Kasumi-1 (cell line): ENCODE results near the gene TCF7L2.
"Not testable (repeated sequence)": the region's sequence is repeated elsewhere in the genome, so short reads cannot be mapped to it uniquely, and the experiment has no call there.

Source experiments
- DNase-seq, 2 experiments: peaks; one replicate each; lab custom pipeline; 2025; lab: John Stamatoyannopoulos, UW

The TCF7L2 gene

DNA sequence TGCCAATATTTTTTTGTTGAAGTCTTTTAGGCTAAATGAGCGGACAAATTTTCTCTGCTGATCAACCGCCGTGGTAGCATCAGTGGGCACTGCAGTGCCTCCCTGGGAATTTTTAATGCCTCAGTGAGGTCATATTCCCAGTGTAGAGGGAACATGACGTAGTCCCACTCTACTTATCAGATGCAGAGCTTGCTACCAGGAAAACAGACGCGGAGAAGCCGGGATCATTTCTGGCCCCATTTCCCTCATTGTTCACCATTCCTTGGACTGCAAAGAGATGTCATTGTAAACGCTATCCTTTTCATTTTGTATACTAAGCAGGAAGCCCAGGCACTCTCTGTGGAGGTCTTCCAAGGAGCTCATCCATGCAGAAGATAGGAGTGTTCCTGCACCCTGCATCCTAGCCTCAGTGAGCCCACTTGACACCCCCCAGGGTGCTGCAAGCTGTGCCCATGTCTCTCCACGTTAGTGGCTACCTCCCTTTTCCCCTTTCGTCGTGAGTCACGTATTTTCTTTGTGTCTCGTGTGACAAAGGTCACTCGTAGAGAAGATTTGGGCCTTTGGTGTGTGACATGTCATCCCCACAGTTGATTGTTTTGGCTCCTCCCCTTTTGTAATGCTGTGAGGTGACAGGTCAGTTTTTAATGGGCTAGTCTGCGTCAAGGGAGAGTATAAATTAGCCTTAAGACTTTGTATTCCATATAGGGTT is 145.5 kb downstream of the TCF7L2 start:
- DNase-seq: no peak

- DNase-seq: no peak
Measured at GRCh38 chr10:113096128-113096996, 146.3 kb downstream of the TCF7L2 start.

DNA sequence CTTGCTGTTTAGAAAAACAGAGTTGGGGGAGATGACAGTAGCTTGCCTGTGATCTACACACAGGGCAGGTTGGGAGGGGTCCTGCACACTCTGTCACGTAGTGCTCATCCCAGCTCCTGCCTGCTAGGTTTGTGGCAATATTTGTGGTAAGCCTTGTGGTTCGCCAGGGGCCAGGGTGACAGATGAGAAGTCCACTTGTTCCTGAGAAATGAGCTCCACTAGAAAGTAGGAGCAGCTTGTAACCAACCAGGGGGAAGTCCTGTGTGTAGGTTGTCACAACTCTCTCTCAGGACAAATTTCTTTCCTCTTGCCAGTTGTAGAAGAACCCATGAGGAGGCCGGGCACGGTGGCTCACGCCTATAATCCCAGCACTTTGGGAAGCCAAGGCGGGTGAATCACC is 147.0 kb downstream of the TCF7L2 start:
- peak in 1 of 2 experiments; percentile 9 for DNase-seq

DNA sequence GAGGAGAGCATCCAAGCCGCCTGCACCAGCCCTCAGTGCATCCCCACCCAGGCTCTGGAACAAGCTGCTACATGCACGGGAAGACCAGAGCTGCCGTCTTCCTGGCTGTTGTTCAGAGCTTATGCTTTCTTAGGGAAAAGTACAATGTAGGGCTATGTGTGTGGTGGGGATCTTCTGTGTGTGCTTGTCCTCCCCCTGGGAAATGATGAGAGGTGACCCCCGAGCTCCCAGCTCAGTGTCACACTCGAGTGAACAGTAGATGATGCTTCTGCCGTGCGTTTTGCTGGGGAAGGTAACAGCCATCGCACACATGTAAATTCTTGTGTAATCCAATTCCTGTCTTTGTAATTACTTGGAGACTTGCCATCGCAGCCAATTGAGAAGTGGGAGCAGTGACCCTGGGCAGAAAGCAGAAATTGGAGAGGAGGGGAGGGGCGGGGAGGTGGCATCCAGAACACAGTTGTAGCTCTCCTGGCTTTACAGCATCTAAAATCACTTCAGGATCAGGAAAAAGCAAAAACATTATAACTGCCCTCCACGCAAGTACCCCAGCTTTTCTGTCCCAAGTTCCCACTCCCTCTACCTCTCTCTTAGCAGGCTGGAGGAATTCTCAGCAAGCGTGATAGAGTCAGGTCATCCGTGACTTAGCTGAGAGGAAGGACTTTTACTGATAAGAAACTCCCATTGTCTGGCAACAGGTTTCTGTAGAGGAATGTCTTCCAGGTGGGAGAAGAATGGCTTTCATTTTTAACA is 149.6 kb downstream of the TCF7L2 start:
- peak; percentile 34 to 42 for DNase-seq

- DNase-seq: no peak
Measured at GRCh38 chr10:113100281-113100680, 150.2 kb downstream of the TCF7L2 start.

DNA sequence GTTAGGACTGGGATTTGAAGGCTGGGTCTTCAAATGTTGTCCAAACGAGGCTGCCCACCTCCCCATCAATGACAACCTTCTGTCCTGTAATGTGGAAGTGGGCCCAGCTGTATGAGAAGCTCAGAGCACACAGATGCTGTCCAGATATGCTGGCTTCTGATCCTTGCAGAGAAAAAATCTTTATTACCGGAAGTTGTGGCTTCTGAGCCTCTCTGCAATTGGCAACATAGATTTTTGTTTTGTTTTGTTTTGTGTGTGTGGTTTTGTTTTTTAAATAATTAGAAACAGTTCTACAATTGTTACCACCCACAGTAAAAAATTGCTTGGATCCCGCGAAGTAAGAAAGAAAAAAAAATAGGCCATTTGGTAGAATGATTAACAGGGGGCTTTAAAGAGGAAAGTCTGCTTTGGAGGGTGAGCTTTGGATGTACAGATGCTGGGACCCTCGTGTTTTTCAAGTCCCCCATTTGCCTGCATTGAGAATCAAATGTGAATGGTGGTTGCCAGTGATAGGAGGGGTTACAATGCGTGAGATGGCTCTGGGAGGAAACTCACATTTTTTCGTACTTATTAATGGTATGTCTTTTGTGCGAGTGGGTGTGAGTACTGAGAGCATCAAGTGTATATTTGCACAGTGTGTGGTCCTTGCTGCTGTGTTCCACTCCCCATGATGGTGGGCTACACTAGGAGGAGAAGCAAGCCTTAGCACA is 153.2 kb downstream of the TCF7L2 start:
- DNase-seq: peak; percentile 14 to 39

DNA sequence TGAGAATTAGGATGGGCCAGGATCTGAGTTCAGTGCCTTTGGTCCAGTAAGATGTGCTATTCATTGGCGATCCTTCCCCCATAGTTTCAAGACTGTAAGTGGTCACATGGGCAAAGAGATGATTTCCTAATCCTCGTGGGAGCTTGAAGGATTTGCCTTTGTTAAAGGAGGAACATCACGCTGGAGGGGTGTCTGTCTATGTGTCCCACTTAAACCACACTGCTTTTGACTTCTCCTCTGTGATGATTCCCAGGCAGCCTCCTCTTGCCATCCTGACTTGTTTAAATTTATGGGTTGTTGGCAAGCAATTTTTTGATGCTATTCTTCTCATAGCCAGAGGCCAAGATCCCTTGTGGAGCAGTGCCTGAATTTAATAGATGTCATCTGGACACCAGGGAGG is 154.0 kb downstream of the TCF7L2 start:
- DNase-seq: peak in 1 of 2 experiments; percentile 6

GRCh38 chr10:113108194-113108835 is 158.3 kb downstream of the TCF7L2 start:
- DNase-seq: peak; percentile 18 to 20

DNA sequence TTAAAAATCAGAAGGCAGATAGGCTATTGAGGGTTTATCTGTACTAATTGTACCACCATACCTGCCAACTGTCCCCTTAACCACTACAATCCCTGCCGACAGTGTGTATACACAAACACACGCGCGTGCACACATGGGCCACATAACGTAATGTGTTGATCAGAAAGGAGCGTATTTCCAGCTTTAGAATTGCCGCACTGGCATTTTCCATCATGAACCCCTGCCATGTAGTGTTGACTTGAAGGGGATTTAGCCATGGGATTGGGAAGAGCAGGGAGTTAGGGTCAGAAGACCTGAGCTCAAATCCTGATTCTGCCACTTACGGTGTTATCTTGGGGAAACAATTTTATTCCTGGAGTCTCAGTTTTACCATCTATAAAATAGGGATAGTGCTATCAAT is 158.9 kb downstream of the TCF7L2 start:
- no peak for DNase-seq

- DNase-seq: not testable (repeated sequence)
Measured at GRCh38 chr10:113109482-113109881, 159.4 kb downstream of the TCF7L2 start.

- DNase-seq: no peak
Measured at GRCh38 chr10:113111260-113111659, 161.2 kb downstream of the TCF7L2 start.

GRCh38 chr10:113111900-113112853 is 162.1 kb downstream of the TCF7L2 start:
- DNase-seq: no peak

DNA sequence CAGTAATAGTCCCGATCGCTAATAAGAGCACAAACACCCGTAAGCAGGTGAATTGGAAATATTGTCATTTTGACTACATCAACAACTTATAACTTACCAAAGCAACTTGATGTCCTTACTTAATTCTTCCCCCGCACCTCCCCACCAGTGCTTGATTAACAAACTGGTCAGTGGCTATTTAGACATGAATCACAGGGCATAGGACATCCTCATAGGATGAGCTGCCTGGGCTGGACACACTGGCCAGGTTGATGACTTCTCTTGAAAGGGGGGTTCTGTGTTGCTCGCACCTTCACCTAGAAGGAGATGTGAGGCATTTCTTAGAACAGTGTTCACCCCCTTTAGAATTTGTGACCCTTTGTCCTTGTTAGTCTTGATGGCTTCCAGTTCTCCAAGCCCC is 163.2 kb downstream of the TCF7L2 start:
- no peak for DNase-seq

GRCh38 chr10:113113918-113114317 is 163.9 kb downstream of the TCF7L2 start:
- DNase-seq: no peak

DNA sequence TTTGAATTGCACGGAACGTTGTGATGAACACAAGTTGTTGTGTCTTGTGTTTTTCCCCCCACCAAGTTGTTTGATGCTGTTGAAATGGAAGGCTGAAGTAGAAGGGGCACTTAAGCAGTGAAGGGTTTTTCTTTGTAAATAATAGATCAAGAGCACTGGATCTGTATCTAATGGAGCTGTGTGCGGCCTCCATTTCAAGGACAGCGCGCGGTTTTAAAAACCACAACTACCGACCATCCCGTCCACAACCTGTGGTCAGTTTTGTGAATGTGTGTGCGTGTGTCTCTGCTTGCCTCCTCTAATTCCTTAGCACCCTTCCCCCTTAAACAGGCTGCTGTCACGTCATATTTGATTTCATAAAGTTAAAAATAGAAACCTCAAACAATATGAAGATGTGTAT is 165.5 kb downstream of the TCF7L2 start:
- no peak for DNase-seq

DNA sequence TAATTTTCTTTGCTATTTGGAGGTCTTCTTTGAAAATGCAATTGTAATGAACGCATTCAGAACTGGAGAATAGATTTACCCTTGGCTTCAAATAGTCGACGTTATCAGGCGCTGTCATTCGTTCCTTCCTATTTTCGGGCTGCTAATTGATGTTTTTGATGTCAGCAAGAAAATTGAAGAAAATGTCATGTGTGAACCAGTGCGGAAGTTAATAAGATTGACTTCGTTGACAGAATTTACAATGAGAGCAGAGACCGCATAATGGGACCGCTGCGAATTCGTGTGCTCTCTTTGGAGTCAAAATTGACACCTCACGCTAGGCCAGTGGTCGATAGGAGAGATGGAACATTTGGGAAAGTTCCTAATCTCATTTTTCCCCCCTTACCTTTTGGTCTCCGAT is 168.8 kb downstream of the TCF7L2 start:
- DNase-seq: no peak

- DNase-seq: no peak
Measured at GRCh38 chr10:113119801-113120200, 169.8 kb downstream of the TCF7L2 start.

DNA sequence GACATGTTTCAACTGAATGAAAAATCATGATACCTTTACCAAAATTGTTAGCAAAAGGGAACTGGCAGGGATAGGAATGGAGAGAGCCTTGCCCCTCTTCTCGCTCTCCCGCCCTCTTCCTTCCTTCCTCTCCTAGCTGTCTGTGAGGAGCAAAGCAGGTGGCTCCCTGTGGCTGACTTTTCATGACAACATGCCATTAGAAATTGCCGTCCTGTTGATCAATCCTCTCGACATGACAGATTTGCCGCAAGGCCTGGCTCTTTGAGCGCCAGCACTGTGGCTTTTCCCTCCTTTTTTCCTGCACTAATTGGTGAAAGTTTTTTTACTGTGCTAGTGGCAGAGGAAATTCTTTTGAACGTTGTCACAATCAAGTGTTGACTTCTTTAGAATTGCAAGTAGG is 171.1 kb downstream of the TCF7L2 start:
- DNase-seq: peak in 1 of 2 experiments; percentile 22

- no peak for DNase-seq
Measured at GRCh38 chr10:113122947-113123346, 172.9 kb downstream of the TCF7L2 start.

GRCh38 chr10:113124724-113125123 is 174.7 kb downstream of the TCF7L2 start:
- DNase-seq: no peak
